ENCODE results near the gene ATL3.

DNA sequence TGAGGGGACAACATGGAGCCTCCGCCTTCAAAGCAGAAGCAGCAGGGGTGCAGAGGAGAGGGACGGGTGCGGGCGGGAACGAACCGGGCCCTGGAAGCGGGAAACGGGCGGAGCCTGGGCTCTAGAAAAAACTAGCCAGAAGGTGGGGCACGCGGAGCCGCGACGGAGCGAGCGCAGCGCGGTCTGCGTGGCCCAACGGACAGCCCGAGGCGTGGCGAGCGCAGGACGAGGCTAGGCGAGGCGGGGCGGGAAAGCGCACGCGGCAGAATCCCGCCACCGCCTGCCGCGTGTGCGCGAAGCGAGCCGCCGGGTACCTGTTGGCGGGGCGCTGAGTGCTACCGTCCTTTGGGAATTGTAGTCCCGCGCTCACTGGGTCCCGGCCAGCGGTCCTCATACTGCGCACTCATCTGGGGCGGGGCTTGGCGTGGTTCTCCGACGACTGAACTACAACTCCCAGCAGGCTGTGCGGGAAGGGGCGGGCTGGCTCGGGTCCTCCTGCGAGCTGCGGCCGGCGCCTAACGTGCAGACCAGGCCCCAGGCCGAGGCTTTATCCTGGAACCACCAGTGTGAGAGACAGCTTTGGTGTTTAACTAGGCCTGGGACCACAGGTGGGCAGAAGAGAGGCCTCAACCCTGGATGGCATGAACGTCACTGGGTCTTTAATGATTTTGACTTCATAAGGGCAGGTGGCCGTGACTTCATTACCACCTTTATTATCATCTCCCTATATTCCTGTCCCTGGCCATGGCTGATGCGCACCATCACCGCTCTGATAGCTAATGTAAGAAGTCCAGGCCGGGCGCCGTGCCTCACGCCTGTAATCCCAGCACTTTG lies at the start of gene ATL3:
- TF ChIP-seq, protein P1, sequence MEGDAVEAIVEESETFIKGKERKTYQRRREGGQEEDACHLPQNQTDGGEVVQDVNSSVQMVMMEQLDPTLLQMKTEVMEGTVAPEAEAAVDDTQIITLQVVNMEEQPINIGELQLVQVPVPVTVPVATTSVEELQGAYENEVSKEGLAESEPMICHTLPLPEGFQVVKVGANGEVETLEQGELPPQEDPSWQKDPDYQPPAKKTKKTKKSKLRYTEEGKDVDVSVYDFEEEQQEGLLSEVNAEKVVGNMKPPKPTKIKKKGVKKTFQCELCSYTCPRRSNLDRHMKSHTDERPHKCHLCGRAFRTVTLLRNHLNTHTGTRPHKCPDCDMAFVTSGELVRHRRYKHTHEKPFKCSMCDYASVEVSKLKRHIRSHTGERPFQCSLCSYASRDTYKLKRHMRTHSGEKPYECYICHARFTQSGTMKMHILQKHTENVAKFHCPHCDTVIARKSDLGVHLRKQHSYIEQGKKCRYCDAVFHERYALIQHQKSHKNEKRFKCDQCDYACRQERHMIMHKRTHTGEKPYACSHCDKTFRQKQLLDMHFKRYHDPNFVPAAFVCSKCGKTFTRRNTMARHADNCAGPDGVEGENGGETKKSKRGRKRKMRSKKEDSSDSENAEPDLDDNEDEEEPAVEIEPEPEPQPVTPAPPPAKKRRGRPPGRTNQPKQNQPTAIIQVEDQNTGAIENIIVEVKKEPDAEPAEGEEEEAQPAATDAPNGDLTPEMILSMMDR (IDR thresholded peaks at IDR 0.05), result peak in 1 of 6 experiments; percentile 15
- peak in 1 of 2 donors; percentile 78 for TF ChIP-seq POLR2A (IDR thresholded peaks at IDR 0.05)

Data from adrenal gland (tissue), 5 donors.